PFSK-1 (cell line): ENCODE measurements around the gene CEP78.

Source experiments
- FOXP2 ChIP-seq: optimal IDR thresholded peaks from 2 replicates; pipeline ENCODE3; 2011; ENCODE audit warnings: borderline replicate concordance, control low read depth, inconsistent platforms; ENCODE audit not compliant: insufficient read depth; ENCODE audit errors: extremely low read length, extremely low read depth
- POLR2AphosphoS5 ChIP-seq: IDR thresholded peaks from 2 replicates; pipeline ENCODE4 v1.6.1; 2012; ENCODE audit warnings: low read depth, mild to moderate bottlenecking, control low read depth, low read length, moderate library complexity
- SIN3A ChIP-seq: IDR thresholded peaks from 2 replicates; pipeline ENCODE4 v1.6.1; 2012; ENCODE audit warnings: mild to moderate bottlenecking, low read length, moderate library complexity, borderline replicate concordance; ENCODE audit not compliant: insufficient read depth
- TAF1 ChIP-seq: IDR thresholded peaks from 2 replicates; pipeline ENCODE4 v1.6.1; 2012; ENCODE audit warnings: low read length, control low read depth, borderline replicate concordance; ENCODE audit not compliant: insufficient read depth
- TF ChIP-seq, protein P1 (sequence below), 2 experiments: IDR thresholded peaks; 2 replicates each; pipeline versions ENCODE4 v1.6.1 to v1.8.0; 2011 to 2012; ENCODE audit warnings: low read depth in 2 of 2, low read length in 2 of 2, control low read depth in 1 of 2, inconsistent platforms in 1 of 2, mild to moderate bottlenecking in 1 of 2, moderate library complexity in 1 of 2; ENCODE audit not compliant: insufficient read depth in 1 of 2

CEP78 gene

DNA sequence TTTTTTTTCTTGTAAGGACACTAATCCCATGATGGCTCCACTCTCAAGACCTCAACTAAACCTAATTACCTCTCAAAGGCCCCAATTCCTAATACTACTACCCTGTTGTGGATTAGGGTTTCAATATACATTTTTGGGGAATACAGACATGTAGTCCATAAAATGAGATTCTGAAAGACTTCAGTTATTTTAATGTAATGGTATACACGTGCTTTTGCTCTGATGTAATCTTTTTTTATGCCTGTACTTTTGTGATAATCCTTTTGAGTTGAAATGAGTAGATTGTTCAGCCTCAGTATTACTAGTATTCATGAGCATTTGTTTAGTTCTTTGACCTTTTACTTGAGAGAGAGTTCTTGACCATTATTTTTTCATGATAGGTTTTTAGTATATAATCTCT, 9.5 kb downstream of the CEP78 start:
- TF ChIP-seq TAF1 (no peak), FOXP2 (no peak), SIN3A (no peak), POLR2AphosphoS5 (no peak)
- TF ChIP-seq, protein P1, sequence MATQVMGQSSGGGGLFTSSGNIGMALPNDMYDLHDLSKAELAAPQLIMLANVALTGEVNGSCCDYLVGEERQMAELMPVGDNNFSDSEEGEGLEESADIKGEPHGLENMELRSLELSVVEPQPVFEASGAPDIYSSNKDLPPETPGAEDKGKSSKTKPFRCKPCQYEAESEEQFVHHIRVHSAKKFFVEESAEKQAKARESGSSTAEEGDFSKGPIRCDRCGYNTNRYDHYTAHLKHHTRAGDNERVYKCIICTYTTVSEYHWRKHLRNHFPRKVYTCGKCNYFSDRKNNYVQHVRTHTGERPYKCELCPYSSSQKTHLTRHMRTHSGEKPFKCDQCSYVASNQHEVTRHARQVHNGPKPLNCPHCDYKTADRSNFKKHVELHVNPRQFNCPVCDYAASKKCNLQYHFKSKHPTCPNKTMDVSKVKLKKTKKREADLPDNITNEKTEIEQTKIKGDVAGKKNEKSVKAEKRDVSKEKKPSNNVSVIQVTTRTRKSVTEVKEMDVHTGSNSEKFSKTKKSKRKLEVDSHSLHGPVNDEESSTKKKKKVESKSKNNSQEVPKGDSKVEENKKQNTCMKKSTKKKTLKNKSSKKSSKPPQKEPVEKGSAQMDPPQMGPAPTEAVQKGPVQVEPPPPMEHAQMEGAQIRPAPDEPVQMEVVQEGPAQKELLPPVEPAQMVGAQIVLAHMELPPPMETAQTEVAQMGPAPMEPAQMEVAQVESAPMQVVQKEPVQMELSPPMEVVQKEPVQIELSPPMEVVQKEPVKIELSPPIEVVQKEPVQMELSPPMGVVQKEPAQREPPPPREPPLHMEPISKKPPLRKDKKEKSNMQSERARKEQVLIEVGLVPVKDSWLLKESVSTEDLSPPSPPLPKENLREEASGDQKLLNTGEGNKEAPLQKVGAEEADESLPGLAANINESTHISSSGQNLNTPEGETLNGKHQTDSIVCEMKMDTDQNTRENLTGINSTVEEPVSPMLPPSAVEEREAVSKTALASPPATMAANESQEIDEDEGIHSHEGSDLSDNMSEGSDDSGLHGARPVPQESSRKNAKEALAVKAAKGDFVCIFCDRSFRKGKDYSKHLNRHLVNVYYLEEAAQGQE (IDR thresholded peaks at IDR 0.05; ENCODE audit: insufficient read depth in 1 of 2, low read depth in 2 of 2, low read length in 2 of 2): no peak

DNA sequence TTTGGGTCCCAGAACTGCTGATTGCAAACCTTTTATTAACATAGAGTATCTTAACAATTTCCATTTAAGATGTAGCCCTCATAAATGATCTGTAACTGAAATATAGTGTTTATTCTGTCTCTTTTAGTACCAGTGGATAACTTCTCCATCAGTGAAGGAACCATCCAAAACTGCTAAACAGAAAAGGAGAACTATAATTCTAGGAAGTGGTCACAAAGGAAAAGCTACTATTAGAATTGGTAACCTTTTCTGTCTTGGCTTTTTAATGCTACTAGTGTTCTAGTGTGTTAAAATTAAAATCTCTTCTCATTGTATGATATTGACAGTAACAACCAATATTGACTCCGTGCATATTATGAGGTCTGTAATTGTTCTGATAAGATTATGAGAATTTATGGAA, 12.8 kb downstream of the CEP78 start:
- TF ChIP-seq POLR2AphosphoS5 (no peak), SIN3A (no peak), FOXP2 (no peak), TAF1 (no peak)
- TF ChIP-seq, protein P1 (IDR thresholded peaks at IDR 0.05; ENCODE audit: insufficient read depth in 1 of 2, low read depth in 2 of 2, low read length in 2 of 2): no peak

GRCh38 chr9:78249542-78249941, 13.7 kb downstream of the CEP78 start:
- TF ChIP-seq SIN3A (no peak), POLR2AphosphoS5 (no peak), TAF1 (no peak)

DNA sequence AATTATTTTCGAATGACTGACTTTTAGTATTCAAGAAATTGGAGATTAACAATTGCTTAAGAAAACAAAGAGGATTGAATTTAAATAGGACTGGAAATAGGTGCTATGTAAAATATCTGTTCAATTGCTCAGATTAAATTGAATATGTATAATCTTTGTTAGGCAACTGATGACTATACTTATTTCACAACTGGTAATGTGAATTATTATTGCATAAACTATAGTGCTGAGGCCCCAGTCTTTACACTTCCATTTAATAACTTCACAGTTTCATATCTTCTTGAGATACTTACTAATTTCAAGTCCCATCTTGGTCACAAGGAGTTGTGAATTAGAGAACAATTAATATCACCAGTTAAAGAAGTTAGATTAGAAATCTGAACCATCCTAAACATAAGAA, 16.7 kb downstream of the CEP78 start:
- no peak for TF ChIP-seq FOXP2
- no peak for TF ChIP-seq TAF1
- TF ChIP-seq, protein P1 (IDR thresholded peaks at IDR 0.05; ENCODE audit: insufficient read depth in 1 of 2, low read depth in 2 of 2, low read length in 2 of 2): no peak
- TF ChIP-seq POLR2AphosphoS5: no peak
- no peak for TF ChIP-seq SIN3A

DNA sequence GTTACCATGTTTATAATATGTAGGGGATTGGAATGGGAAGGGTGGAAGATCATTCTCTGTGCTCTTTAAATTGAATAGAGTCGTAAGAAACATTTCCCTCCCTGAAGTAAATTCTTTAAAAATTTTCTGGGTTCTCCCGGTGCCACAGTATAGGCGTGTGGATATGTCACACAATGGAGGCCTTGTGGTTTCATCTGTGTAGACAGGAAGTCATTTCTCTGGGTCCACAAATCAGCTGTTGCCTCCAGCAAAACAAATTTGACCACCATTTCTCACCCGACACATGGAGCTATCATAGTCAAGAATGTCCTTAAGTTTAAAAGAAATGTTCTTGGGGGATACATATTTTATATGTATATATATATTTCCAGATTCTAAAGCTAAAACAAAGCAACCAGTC, 17.4 kb downstream of the CEP78 start:
- TF ChIP-seq POLR2AphosphoS5 (no peak), SIN3A (no peak), TAF1 (no peak), FOXP2 (no peak)
- TF ChIP-seq, protein P1 (IDR thresholded peaks at IDR 0.05; ENCODE audit: insufficient read depth in 1 of 2, low read depth in 2 of 2, low read length in 2 of 2): no peak
